ENCODE results near the gene URGCP. TPM values are rescaled to one million over a fixed set of nuclear protein-coding genes. Genes with fewer than 3 reads are reported as not detected.

The URGCP gene
- total and polyA plus RNA-seq, 2 of the 4 experiments (the other 2 are of a cell fraction) = 22.0 to 25.5 TPM

GRCh38 chr7:43834463-43835251, 71.7 kb downstream of the URGCP start:
- DNase-seq = peak; percentile 40
- H3K4me2 ChIP-seq (ENCODE audit: low read depth, low read length) = peak overlapping the region; percentile 26; the same call in 1 of the 2 replicates
- in situ Hi-C loops (cut with MboI; ENCODE audit: low sequenced_read_pairs) = loop anchor here (5.0 to 25.0 kb wide), 3 partner anchors 112 to 897 kb away; partner anchors contain the start of genes MRPL32, PSMA2 and STK17A

More at GRCh38 chr7:43834463-43835251, 71.7 kb downstream of the URGCP start:
- H3K4me1 ChIP-seq (ENCODE audit: control insufficient read depth, insufficient read depth, low read length) = no peaks in the 10 kb centered on the region
- no peaks in the 10 kb centered on the region for H3K9me1 ChIP-seq (ENCODE audit: insufficient read depth, low read length)
- 89% methylated on average over 3 of the region's 8 CpGs; no CpG with 5 or more reads in 1 of the 2 experiments for WGBS, 2 experiments (ENCODE audit: extremely low coverage in 2 of 2, insufficient read length in 1 of 2)
- H3K56ac ChIP-seq (ENCODE audit: extremely low read depth, insufficient read depth, low read length) = no peak overlapping the region
- ChIA-PET CTCF (interaction anchor here (1.3 to 2.1 kb wide), 2 partner anchors 10 to 252 kb away, joined by 3 to 7 read pairs; partner anchors contain the start of gene STK17A), POLR2A (ENCODE audit: unreplicated experiment) (no interaction called here)
- H4K91ac ChIP-seq (ENCODE audit: insufficient read depth, low read depth, low read length) = no peak overlapping the region
- H3K36me3 ChIP-seq (ENCODE audit: control insufficient read depth, insufficient read depth, low read length) = no peaks in the 10 kb centered on the region
- ATAC-seq (ENCODE audit: low read depth) = no peak
- 0 out of 4 replicates have a peak overlapping the region, but pooled peaks of 1 of the 2 experiments have one; percentile 6 for H4K8ac ChIP-seq (ENCODE audit: low read depth in 2 of 2, low read length in 2 of 2)
- no peaks in the 10 kb centered on the region for H3K79me1 ChIP-seq (ENCODE audit: low read depth in 1 of 2, low read length in 2 of 2)
- TF ChIP-seq BHLHE40 (IDR thresholded peaks at IDR 0.05; ENCODE audit: low read depth, low read length) (no peak), USF2 (IDR thresholded peaks at IDR 0.05; ENCODE audit: low read depth, low read length) (no peak), CHD1 (IDR thresholded peaks at IDR 0.05; ENCODE audit: low read depth, low read length) (no peak), MAZ (IDR thresholded peaks at IDR 0.05; ENCODE audit: borderline replicate concordance, low read depth, low read length) (no peak), RCOR1 (IDR thresholded peaks at IDR 0.05; ENCODE audit: insufficient replicate concordance, low read length) (no peak), FOS (IDR thresholded peaks at IDR 0.05; ENCODE audit: low read depth, low read length) (no peak), MAFK (IDR thresholded peaks at IDR 0.05; ENCODE audit: low read depth, low read length) (no peak), SMC3 (IDR thresholded peaks at IDR 0.05; ENCODE audit: low read depth, low read length) (no peak), MXI1 (IDR thresholded peaks at IDR 0.05; ENCODE audit: borderline replicate concordance, low read depth, low read length) (no peak), NFE2L2 (IDR thresholded peaks at IDR 0.05; ENCODE audit: low read depth, low read length) (no peak), RFX5 (IDR thresholded peaks at IDR 0.05; ENCODE audit: low read depth, low read length) (no peak), POLR2A (IDR thresholded peaks at IDR 0.05; ENCODE audit: low read depth, low read length) (no peak)
- TF ChIP-seq, protein P1, sequence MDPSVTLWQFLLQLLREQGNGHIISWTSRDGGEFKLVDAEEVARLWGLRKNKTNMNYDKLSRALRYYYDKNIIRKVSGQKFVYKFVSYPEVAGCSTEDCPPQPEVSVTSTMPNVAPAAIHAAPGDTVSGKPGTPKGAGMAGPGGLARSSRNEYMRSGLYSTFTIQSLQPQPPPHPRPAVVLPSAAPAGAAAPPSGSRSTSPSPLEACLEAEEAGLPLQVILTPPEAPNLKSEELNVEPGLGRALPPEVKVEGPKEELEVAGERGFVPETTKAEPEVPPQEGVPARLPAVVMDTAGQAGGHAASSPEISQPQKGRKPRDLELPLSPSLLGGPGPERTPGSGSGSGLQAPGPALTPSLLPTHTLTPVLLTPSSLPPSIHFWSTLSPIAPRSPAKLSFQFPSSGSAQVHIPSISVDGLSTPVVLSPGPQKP (IDR thresholded peaks at IDR 0.05; ENCODE audit: borderline replicate concordance, low read depth, low read length) = no peak
- H2BK5ac ChIP-seq (ENCODE audit: low read depth, low read length, poor library complexity, severe bottlenecking) = no peak overlapping the region
- intact Hi-C loops (cut with micrococcal nuclease) = loop anchor here (5.0 to 10.0 kb wide), 2 partner anchors 380 to 892 kb away; no protein-coding TSS in a partner anchor
- H3K27me3 ChIP-seq (ENCODE audit: control insufficient read depth, insufficient read depth, low read length) = peaks cover 2% of the 10 kb centered on the region; the same call in 1 of the 2 replicates
- H3K9me3 ChIP-seq (ENCODE audit: control insufficient read depth, insufficient read depth, low read length) = peaks cover 1% of the 10 kb centered on the region; the same call in 1 of the 2 replicates
- H2AK9ac ChIP-seq (replicated peaks; ENCODE audit: low read depth, low read length, poor library complexity) = no peak overlapping the region
- H3K9ac ChIP-seq (ENCODE audit: low read depth, low read length) = no peak overlapping the region
- H3K14ac ChIP-seq (replicated peaks; ENCODE audit: low read depth, low read length) = no peak overlapping the region
- no peak overlapping the region for H4K5ac ChIP-seq (ENCODE audit: low read depth, low read length)
- no peaks in the 10 kb centered on the region for H4K20me1 ChIP-seq (ENCODE audit: insufficient read depth, low read length)
- H3K18ac ChIP-seq (ENCODE audit: low read depth, low read length) = no peak overlapping the region
- dilution Hi-C loops (cut with HindIII; ENCODE audit: low sequenced_read_pairs, unreplicated experiment) = no loop called here
- no TSS peak for BruUV-seq (replicated peaks)
- H2BK120ac ChIP-seq (ENCODE audit: low read depth, low read length) = no peak overlapping the region
- no peak overlapping the region for H2AFZ ChIP-seq (replicated peaks; ENCODE audit: low read length, poor library complexity)
- peak overlapping the region; percentile 3; the same call in 1 of the 2 replicates for H3K4me3 ChIP-seq (ENCODE audit: insufficient read depth, low read depth, low read length)
- H2BK20ac ChIP-seq (ENCODE audit: low read depth, low read length) = no peak overlapping the region
- no peak overlapping the region for H2AK5ac ChIP-seq (ENCODE audit: low read depth, low read length)
- no peak overlapping the region for H3K27ac ChIP-seq (ENCODE audit: insufficient read depth, low read length)
- no peak overlapping the region for H3K23ac ChIP-seq (ENCODE audit: low read depth, low read length)
- H2BK15ac ChIP-seq (ENCODE audit: low read depth, low read length) = no peak overlapping the region
- no peak overlapping the region for H3K4ac ChIP-seq (ENCODE audit: low read depth, low read length)
